DMS153 (cell line): Measurements from ENCODE around the gene COTL1.

Experiments used
- DNase-seq: peaks from one replicate; lab custom pipeline; 2025; lab: John Stamatoyannopoulos, UW

COTL1 gene

DNA sequence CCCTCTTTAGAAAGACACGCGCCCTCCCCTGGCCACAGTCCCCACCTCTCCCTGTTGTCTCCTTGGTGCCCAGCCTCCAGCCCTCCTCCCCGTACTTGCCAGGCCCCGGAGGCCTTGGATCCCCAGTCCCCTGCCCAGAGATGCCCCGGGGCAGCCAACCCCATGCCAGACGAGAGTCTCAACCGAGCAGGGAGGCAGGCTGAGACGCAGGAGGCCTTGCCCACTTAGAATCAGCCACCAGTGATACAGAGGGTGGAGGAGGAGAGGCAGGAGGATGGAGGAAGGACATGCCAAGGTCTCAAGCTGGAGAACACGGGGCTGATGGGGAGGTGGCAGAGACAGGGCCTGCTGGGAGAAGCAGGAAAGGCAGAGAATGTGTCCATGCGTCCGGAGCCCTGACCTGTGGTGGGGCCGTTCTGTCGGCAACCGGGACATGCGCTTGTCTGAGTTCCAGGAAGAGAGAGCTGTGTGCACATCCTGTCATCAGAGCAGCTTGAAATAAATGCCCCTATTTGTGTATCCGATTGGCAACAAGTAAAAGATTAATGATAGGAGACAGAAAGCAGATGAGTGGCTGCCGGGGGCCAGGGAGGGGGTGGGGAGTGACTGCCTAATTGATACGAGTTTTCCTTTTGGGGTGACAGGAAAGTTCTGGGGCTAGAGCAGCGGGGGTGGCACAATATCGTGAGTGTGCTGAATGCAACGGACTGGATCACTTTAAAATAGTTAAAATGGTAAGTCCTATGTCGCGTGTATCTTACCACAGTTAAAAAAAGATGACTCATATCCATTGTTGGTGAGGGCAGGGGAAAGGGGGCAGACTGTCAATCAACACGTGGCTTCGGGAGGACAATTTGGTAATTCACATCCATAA lies 68.7 kb downstream of the COTL1 start:
- DNase-seq, result no peak

DNA sequence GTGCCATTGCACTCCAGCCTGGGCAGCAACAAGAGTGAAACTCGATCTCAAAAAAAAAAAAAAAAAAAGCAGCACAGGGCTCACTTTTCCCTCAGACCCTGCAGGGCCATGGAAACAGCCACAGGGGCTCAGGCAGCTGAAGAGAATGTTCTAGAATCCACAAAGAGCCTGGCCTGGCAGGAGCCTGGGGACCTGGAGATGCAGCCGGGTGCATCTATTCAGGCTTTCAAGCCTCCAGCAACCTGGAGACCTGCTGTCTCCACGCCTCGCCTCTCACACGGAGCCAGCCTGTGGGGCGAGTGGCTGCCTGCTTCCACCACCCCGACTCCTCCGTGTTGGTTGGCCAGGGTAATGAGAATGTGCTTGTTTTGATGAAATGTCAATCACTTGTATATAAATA lies 69.4 kb downstream of the COTL1 start:
- no peak for DNase-seq

DNA sequence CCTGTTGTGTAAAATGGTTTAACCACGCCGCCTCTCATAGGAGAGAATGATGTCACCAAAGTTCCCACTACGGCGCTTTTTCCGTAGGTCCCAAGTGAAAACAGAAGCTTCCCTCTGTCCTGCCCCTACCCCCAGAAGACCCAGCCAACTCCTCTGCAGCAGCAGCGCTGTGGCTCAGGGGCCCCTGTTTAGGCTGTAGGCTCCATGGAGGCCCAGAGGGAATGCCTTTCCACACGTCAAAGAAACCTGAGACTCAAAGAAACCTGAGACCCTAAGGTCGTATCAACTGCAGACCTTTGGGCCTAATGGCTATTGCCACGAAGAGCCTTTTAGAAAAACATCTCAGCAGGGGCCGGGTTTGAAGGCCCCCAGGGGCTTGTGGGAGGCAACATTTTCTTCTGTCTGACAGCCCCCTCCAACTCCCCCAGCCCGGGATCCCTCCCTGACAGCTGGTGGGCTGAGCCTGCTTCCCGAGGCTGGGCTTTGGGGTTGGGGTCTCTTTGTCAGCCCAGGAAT lies 70.3 kb downstream of the COTL1 start:
- no peak for DNase-seq

DNA sequence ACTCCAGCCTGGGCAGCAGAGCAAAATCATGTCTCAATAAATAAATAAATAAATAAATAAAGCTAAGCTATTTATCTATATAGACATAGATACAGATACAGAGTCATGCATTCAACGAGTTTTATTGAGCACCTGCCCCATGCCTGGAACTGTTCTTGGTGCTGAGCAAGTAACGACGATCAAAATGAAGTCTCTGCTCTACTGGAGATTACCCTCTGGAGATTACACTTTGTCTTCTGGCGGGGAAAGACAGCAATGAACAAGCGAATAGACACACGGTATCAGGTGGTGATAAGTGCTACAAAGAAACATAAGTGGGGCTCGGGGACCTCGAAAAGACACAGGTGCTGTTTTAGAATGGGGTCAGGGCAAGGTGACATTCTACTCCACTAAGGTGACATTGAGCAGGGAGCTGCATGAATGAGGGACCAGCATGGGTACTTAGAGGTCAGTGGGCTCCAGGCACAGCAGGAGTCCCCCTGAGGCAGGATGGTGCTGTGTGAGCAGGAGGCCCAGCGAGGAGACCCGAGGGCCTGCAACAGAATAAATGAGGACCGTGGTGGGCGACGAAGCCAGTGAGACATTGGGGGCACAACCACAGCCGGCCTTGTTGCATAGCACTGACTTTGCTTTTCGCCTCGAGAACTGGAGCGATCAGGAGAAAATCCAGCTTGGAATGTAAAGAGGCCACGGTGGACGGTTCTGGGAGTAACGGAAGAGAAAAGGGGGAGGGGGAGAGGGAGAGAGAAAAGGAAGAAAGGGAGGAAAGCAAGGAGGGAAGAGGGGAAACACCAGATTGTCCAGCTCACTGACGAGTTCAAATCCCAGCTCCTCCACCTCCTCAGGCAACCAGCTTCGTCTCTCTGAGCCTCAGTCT lies 71.0 kb downstream of the COTL1 start:
- DNase-seq, result no peak

DNA sequence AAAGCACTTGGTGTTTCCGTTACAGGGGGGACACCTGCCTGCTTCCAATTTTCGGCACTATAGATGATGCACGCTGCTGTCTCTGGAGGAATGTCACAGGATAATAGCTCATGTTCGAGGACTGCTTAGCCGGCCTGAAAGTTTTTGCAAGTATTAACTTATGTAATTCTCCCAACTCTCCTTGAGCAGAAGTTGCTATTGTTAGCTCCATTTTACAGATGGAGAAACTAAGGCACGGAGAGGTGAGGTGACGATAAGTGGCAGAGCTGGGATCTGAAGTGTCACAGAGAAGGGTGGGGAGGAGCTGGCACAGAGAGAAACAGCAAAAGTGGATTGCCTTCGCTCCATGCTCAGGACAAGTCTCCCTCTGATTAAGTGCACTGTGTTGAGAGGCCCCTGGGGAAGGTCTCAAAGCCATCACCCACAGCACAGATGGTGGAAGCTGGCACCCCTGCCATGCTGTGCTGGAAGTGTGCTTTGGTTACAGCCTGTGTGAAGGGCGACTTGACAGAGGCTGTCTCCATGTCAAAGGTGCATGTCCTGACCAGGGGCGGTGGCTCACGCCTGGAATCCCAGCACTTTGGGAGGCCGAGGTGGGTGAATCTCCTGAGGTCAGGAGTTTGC lies 72.7 kb downstream of the COTL1 start:
- DNase-seq, result peak; percentile 27

DNA sequence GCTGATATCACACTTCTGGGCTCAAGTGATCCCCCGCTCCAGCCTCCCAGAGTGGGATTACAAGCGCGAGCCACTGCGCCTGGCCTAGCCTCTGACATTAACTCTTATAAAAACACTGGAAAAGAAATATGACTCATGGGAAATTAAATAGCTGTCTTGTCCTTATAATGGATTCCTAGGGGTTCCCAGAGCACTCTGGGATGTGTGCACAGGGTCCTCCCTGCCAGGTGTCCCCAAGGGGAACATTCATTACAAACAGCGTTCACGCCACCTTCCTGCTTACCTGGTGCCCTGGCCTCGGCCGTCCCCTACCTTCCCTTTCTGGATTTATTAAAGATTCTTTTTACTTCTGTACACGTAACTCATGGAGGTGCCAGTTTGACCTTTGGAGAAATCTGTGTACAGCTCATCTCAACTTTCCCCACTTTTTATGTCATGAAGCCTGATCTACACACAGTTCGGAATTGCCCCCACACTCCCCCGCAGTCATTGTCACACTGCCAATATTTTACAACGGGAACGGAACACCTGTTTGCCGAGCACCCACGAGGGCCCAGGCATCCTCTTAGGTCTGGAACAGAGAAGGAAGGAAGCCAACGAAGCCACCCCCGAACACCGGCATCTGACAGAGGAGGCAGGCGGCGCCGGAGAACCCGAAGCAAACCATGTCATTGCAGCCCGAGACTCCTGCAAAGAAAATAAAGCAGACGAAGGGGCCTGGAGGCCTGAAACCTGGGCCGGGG lies 73.7 kb downstream of the COTL1 start:
- peak; percentile 74 for DNase-seq

DNA sequence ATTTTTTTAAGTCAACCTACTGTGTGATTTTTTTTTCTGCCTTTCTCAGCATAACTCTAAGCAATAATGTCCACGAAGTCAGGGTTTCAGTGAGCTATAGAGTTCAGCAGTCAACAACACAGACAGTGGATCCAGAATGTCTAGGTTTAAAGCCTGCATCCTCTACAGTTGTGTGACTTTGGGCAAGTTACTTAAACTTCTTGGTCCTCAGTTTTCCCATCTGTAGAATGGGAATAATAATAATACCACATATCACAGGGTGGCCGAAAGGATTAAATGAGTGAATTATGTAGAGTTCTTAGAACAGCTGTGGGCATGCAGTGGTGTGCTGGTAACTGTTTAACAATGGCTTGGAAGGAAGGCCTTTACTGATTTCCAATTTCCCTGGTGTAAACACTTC lies 74.6 kb downstream of the COTL1 start:
- DNase-seq, result no peak

DNA sequence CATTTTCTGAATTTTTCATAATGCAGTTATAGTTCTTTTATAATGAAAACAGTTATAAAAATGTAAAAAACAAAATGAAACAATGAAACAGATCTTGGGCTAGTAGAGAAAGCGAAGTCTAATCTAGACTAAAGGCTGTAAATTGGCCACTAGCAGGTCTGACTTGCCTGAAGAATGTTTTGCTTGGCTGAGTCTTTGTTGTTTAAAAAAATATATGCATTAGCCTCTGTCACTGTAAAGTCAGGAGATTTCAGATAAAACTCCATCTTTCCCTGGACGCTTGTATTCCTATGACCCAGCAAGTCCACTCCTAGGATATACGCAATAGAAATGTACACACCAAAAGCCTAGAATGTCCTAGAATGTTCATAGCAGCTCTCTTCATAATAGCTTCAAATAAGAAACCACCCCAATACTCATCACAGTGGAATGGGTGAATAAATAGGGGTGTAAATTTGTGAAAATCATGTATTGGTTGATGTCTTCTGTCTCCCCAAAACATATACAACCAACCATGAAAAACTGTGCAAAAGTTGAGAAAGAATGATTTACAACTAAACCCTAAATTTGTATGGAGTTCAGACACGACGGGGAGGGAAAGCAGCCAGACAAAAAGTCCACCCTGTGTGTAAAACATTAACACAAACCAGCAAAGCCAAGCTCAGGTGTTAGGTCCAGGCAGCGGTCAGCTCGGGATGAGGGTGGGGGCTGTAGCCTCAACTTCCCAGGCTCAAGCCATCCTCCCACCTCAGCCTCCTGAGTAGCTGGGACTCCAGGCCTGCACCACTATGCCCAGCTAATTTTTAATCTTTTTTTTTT lies 75.7 kb downstream of the COTL1 start:
- DNase-seq, result no peak

DNA sequence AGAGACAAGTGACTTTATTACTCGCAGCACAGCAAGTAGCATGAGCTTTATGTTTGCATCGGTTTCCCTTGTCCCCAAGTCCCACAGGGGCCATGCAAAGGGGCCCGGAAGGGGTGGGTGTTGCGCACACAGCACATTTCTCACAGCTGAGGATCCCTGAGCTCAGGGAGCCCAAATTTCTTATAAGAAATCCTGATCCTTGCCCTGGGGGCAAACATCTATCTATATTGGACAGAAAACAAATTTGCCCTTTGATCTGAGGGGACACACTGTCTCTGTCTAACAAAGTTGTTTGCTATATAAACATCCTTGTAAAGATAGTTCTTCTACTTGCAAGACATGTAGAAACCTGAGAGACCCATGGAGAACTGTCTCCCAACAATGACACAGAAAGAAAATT lies 77.7 kb downstream of the COTL1 start:
- no peak for DNase-seq

DNA sequence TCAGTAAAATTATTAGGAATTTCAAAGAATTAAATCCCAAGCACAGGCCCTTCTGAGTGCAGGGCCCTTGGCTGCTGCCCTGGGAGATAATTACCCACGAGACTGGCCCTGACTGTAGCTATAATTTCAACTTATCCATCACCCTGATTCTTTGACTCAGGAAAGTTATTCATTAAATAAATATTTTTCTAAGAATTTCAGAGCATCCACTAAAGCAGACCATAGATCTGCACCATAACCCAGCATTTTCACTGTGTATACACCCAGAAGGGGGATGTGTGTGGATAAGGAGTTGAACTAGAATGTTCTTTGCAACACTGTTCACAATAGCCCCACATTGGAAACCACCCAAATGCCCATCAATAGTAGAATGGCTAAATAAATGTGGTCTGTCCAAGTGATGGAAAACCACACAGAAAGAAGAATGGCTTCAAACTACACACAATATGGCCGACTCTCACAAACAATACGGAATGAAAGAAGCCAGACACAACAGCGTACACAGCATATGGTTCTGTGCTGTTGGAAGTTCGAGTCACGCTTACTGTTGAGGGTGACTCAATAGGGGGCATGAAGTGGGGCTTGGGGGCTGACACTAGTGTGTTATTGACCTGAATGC lies 79.5 kb downstream of the COTL1 start:
- DNase-seq, result no peak

DNA sequence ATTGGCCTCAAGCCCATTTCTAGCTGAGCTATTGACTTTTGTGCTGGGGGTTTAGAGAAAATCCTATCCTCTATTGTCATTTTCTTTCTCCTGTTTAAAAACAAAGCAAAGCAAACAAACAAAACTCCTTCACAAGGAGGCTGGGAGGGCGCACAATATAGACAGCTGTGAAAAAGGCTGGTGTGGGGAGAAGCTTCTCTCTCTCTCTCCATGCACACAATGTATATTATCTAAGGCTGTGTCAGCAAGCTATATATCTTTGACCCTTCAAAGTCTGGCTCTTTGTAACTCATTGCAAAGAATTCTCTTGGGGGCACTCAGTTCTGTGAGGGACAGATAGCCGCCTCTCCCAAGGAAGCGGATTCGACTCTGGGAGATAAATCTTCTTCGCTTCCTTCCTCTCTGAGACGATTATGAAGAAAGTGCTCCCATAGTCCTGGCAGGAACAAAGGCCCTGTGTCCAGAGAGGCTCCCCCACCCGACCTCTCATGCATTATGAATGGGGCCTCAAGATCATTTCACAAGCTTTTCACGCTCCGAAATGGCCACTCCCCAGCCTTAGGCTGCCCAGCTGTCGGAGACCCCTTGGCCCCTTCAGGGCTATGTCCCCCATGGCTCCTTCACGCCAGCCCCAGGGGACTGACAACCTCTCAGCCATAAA lies 80.3 kb downstream of the COTL1 start:
- peak; percentile 33 for DNase-seq

DNA sequence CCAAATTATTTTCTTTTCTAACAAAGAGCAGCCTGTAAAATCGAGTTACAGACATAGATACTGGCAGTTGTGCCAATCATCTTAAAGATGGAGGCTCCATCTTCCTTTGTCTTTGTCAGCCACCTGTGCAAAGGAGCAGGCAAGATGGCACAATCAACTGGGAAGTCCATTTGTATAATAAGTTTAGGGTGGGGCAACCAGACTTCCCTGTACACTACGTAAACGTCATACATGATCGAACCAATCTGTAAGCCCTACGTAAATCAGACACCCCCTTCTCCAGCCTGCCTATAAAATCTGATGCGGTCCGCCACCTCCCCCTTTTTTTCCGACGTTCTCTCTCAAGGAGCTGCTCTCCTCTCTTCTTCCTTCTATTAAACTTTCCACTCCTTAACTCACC lies 82.0 kb downstream of the COTL1 start:
- DNase-seq, result no peak

DNA sequence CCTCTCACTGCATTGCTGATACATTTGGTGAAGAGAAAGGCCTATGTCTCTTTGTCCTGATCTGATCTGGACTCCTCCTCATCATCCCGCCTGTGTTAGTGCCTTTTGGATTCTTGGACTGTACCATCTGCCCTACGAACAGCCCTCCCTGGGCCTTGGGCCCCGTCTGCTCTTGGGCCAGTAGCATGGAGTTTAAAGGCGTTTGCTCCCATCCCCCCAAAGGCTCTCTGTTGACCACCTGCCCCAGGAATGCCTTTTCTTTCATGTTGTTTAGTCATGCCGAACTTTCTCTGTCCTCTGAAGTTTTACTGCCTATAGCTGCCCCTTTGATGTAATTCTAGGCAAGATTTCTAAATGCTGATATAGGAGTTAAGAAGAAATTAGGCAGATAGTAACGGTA lies 82.5 kb downstream of the COTL1 start:
- no peak for DNase-seq

DNA sequence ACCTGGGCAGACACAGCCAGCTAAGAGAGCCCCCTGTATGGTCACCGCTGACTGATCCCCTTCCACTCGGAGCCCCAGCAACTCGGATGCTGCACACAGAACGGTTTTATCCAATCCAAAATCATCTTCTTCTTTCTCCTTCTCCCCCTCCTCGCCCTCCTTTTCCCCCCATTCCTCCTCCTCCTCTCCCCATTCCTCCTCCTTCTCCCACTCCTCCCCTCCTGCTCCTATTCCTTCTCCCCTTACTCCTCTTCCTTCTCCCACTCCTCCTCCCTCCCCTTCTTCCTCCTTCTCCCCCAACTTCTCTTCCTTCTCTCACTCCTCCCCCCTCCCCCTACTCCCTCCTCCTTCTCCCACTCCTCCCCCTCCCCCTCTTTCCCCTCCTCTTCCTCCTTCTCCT lies 83.1 kb downstream of the COTL1 start:
- DNase-seq, result no peak

DNA sequence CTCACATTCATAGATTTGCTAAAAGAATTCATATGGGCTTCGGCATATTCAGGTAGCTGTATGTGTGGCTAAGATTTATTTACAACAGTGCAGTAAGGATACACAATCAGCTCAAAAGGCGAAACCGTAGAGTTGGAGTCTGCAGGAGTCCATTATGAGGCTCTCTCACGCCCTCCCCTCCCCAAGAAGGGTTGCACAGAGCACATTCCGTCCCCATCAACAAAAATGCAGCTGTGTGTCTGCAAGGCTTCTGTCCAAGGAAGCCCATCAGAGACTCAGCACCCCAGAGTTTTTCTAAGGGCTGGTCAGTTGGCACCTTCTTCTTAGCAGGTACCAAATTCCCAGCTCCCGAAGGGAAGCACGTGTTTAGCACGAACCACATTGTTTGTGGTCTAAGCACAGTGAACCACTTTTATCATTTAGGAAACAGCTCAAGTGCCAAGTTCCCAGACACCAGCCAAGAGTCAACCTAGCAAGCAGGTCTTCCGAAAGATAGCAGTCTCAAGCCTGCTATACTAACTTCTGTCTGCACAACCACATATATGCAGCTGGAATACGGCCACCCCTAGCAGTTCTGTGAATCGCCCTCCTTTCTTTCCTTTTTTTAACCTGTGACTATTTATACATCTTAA lies 84.9 kb downstream of the COTL1 start:
- DNase-seq, result no peak

DNA sequence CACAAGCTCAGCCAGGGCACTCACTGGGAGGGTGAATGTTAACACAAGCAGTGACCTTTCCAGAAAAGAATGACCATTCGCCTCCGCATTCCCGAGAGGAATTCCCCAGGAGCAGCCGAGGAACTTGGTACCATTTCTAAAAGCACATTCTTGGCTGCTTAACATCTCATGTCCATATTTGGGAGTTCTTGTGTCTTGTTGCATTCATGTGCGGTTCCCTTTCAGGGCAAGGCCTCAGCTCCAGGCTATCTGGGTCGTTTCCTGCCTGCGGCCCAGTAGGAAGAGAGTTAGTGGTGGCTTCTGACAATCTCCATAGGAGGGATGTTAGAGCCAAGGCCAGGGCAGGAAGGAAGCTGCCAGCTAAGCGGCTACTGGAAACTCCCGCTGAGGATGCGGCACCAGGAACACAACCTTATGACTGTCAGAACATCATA lies 85.6 kb downstream of the COTL1 start:
- DNase-seq, result no peak

DNA sequence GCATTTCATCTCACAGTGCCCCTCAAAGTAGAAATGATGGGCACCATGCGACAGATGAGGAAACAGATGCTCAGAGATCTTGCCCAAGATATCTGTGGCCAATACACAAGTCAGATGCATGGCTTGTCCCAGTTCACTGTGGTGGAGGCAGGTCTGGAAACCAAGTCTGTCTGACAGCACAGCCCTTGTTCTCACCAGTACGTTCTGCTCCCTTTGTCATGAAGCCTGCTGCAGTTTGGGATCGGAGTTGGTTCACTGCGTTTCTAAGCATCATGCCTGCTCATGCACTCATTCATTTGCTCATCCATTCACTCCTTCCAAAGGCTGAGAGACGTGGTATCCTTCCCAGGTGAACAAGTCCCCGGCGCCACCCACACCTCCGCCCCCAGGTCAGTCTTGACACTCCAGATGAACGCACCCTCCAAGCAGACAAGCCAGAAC lies 86.2 kb downstream of the COTL1 start:
- DNase-seq, result no peak

DNA sequence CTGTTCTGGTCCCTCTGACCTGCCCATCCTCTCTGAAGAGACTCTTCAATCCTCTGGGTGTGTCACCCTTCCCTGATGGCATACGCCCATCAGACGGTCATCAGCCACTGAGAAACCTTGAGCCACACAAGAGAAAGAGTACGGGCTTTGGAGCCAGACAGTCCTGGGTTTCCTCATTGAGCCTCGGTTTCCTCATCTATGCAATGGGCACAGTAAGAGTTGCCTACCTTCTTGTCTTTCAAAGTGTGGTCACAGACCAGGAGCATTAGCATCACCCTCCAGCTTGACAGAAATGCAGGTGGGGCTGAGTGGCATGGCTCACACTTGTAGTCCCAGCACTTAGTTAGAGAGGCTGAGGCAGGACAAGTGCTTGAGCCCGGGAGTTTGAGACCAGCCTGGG lies 87.3 kb downstream of the COTL1 start:
- no peak for DNase-seq

DNA sequence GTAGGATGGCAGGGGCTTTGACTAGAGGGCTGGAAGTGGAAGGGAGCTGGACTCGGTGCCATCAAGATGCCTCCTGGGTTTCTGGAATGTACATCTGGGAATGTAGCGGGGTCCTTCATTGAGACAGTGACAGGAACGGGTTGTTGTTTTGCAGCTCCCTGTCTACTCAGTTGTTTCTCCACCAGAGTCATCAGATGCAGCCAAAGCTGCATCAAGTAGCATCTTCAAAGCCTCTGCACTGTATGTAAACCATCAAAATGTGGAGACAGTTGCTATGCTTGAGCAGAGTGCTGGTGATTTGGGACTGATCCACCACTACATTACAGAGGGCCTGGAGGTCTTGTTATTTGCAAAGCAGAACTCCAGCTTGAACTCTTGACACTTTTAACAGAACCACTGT lies 88.3 kb downstream of the COTL1 start:
- no peak for DNase-seq
